GM10847 (cell line): ENCODE results near the gene AEBP1.

Experiments used
- POLR2A ChIP-seq: IDR thresholded peaks from 2 replicates; pipeline ENCODE4 v1.6.1; 2011; ENCODE audit not compliant: insufficient read length; ENCODE audit errors: extremely low read depth

AEBP1 gene

DNA sequence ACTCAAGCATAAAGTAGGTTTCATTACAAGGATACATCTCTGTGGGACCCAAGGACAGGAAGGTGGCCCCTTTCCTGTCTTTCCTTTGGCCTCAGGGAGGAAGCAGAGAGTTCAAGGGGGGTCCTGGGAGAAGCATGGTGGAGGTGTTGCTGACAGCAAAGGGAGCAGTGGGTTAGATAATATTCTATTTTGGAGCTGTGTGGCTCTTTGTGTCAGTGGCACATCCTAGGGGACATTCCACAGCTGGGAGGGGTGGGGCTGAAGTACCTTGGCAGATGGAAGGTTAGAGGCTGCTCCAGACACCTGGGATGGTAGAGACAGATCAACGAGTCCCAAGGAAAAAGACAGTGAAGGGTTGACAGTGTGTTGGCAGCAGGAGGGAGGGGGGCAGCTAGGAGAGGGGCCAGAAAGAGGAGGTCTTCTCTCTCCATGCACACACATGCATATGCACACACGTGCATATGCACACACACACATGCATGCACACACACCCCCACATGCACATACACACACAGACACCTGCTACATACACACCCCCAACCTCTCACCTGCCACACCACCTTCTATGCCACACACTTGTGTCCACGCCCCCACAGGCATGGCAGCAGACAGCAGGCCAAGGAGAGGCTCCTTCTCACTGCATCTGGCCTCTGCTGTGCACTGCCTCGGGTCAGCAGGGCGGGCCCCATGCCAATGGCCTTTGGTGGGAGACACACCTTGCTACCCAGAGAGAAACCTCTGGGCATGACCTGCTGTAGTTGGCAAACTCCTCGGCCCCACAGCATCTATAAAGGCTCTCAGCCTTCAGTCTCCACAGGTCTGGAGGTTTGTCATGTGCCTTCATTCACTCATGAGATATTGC lies 24.8 kb downstream of the AEBP1 start:
- no peak for TF ChIP-seq POLR2A

DNA sequence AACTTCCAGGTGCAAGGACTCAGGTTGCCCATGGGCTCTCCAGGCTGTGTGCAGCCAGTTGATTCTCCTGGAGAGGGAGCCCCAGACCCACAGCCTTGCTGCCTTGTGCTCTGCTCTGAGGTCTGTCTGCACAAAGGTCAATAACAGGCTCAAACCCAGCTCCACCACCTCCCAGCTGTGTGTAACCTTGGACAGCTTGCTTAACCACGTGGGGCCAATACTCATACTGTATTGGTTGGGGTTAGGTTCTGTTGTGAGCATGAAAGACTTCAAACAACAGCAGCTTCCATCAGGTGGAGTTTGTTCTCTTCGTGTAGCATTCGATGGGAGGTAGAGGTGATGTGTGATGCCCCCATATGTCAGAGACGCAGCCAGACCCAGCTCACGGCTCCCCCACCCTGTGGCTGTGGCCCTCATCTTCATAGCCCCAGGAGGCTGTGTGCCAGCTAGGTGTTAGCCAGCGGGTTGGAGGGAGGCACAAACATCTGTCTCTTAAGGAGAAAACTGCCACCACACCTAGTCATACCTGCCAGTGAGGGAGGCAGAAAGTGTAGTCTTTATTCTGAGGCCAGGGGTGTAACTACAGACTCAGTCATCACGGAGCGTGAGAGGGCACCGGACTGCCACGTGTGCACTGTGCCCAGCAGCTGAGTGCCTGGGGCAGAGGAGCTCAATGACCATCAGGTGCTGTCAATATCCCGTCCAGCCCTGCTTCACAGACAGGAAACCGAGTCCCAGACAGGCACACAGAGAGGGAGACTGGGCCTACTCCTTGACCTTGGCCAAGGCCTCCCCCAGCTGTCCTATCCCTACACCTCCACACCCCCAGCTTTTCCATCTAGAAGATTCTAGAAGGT lies 27.3 kb downstream of the AEBP1 start:
- no peak for TF ChIP-seq POLR2A

DNA sequence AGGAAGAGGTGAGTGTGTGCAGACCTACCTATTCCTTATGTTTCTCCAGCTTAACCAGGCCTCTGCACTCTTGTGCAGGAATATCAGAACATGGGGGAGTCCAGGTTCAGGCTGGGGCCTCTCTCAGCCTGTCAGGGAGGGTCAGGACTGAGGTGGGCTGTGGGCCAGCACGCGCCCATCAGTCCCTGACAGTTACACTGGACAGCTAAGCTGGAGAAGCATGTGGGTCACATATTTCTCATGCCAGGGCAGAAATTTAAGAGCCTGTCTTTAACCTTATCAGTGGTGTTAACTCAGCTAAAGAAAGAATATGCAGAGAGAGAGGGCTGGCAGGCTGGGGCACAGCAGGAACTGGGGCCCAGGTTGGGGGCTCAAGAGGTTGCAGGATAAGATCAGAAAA lies 27.9 kb downstream of the AEBP1 start:
- TF ChIP-seq POLR2A: no peak

DNA sequence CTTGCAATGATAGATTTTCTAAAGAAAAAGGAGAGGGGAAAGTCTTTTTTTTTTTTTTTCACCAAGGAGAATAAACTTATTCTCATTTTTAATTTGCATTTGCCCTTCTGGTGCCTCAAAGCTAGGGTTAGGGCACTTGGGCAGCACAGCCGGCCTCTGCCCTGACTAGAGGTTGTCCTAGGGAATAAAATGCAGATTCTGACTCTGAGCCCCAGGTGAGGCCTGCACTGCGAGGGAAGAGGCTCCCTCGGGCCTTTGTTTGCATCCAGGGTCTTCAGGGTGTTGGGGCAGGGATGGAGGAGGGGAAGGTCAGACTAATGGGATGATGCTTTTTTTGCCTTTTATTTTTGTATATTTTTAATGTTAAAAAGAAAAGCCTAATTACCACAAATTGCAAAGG lies 29.1 kb downstream of the AEBP1 start:
- no peak for TF ChIP-seq POLR2A

DNA sequence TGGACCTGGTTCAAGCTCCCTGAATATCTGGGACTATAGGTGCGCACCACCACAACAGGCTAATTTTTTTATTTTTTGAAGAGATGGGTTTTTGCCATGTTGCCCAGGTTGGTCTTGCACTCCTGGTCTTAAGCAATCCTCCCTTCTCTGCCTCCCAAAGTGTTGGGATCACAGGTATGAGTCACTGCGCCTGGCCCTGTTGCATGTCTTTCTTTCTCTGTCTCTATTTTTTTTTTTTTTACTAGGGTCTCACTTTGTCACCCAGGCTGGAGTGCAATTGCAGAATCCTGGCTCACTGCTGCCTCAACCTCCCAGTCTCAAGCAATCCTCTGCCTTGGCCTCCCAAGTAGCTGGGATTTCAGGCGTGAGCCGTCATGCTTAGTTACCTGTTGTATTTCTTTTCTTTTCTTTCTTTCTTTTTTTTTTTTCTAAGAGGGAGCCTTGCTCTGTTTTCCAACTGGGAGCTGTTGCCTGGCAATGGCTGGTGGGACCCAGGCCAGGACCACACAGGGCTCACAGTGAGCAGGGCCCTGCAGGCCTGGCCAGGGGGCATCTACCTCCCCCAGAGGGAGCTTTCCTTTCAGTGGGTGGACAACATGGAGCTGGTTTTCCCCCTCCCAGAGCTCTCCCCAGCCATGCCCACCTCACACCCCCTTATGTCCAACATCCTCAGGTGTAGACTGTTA lies 30.9 kb downstream of the AEBP1 start:
- TF ChIP-seq POLR2A: no peak

- TF ChIP-seq POLR2A: no peak
Observed at GRCh38 chr7:44136731-44137130, 32.6 kb downstream of the AEBP1 start.

- TF ChIP-seq POLR2A: no peak
Observed at GRCh38 chr7:44138698-44139097, 34.6 kb downstream of the AEBP1 start.

DNA sequence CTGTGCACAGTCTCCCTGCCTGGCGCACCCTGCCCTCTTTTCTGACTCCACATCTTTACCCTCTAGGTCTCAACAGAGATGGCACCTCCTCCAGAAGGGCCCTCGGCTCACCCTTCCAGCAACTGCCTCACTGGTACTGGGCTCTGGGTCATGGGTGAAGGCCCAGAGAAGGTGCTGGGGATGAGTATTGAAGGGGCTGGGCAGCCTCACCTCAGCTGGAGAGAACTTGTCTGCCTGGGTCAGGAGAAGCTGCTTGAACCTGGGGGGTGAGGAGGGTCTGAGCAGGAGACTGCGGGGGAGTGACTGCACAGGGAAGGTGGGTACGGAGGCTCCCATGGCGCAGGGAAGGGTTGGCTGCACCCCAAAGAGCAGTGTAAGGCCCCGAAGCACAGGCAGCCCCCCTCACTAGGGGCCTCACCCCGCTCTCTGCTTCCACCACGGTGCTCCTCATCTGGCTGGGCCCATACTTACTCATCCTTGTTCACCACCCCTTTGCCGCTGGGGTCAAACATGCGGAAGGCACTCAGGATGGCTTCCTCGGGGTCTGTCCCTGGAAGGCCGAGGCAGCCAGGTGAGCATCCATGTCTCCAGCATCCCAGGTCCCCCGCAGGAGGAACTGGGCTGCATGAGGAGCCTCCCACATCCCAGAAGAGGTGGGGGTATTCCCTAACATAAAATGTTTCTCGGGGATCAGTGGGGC lies 35.3 kb downstream of the AEBP1 start:
- no peak for TF ChIP-seq POLR2A

DNA sequence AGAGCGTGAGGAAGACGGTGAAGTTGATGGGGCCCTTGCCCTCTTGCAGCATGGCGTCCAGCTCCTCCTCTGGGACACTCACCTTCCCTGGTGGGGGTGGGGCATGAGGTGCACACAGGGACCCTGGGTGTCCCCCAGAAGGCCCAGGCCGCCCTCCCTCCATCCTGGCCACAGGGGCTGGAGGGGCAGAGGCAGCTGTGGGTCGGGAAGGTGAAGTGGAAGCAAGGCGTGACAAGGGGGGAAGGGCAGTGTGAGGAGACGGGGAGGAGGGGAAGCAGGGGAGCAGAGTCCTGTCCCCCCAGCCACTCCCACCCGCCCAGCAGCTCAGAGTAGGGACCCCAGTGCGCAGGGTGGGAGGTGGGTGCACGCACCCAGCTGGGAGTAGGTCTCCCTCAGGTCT lies 36.2 kb downstream of the AEBP1 start:
- no peak for TF ChIP-seq POLR2A

DNA sequence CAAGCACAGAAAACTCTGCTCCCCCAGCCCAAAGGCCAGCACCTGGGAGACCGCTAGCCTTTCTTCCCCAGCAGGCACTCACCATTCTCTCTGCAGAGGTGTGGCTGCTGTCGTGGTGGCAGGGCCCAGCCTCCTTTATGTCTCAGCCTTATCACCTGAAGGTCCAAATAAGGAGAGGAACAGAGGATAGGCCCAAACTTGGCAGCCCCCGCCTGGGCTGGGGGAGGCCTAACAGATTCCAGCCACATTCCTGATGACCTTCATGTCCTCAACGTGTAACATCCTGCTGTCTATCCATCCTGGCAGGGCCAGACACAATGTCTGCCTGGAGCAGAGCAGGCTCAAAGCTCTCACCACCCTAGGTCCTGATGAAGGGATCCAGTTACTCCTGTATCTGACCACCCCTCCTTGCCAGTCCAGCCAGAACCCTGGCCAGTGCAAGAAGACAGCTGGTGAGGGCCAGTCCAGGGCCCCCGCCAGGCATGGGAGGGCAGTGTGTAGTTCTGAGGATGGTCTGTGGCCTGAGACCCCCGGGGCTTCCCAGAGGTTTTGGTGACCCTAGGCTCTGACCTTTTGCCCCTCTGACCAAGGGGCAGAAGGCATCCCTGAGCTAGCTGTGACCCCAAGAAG lies 37.2 kb downstream of the AEBP1 start, which contains the start of gene MYL7:
MYL7 (minus strand) TSS at position 112 of the 630 bp plus-strand sequence; CDS start at position 85, 27 bp downstream.
- no peak for TF ChIP-seq POLR2A

DNA sequence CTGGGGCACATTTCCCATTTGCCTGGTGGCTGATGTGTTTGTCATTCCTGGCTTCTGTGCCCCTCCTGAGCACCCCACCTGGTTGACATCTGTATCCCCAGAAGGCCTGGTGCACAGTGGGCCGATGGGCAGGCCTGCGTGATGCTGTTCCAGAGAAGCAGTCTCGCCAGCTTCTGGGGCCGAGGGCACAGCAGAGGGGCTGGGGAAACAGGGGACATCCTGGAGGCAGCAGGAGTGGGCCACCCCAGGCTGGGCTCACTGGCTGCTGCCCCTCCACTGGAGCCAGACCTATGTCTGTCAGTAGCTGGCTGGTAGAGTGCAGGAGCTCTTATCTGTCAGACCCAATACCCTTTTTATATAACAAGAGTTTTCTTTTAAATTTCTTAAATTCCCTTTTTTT lies 37.9 kb downstream of the AEBP1 start:
- no peak for TF ChIP-seq POLR2A

DNA sequence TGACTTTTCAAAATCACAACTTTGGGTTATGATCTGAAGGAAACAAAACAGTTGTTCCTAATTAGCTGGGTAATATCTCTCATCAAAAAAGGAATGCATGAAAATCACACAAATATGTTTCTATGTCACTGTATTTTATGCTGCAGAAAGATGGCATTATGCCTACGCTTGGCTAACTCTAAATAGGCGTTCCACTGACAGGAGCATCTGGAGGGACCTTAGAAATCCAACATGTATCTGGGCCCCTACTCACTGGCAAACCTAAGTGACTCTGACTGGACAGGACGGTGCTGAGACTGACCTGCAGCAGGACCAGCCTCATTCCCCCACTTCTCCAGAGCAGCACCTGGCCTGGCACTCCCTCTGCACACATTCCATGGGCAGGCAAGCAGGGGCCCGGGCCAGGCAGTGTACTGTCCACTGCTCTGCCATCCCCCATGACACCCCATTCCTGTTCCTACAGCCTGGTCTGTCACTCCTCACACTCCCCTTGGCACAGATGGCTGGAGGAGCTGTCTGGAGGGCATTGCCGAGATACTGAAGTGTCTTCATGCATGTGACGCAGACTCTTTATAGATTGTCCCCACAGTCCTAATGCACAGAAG lies 39.6 kb downstream of the AEBP1 start:
- no peak for TF ChIP-seq POLR2A

DNA sequence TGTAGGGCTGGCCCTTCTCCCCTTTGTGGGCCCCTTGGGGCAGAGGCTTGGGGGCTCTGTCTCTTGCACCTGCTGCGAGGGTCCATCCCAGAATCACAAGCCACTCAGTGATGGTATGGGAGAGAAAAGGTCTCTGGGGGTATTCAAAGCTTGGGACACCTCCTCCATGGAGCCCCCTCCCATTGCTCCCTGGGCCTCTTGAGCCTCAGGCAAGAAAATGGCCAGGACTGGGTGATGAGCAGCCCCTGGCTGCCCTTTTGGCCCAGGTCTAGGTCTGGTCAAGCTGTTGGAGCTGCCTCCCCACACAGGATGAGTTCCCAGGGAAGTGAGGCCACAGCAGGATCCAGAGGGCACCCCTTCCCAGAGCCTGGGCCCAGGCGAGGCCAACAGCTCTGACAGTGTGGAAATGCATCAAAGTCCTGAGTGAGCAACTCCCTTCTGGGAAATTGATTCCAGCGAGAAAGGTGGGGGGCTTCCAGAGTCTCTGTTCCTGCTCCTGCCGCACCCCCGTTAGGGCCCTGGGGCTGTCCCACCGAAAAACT lies 40.4 kb downstream of the AEBP1 start:
- no peak for TF ChIP-seq POLR2A
